Stimulated activated naive CD8-positive, alpha-beta T cell treated with anti-CD3 and anti-CD28 coated beads, Interleukin-15, Interleukin-2, amounts not matched to agents 100 U/mL and 50 U/mL, for 24 hours (primary cell): ENCODE data around the gene CRTAC1.
"Not testable (repeated sequence)": the region's sequence is repeated elsewhere in the genome, so short reads cannot be mapped to it uniquely, and the experiment has no call there.

Experiments used
- ATAC-seq: fragments of 150-1000 bp; cut with Tn5 transposase; one replicate; pipeline ENCODE4 v1.10.0; 2021
- DNase-seq: peaks from one replicate; pipeline ENCODE4 v3.0.0; 2021

CRTAC1 gene

GRCh38 chr10:97869091-97870042, 161.1 kb downstream of the CRTAC1 start:
- ATAC-seq, result peak; percentile 99
- DNase-seq, result peak; percentile 83

GRCh38 chr10:97868134-97868685, 162.2 kb downstream of the CRTAC1 start:
- ATAC-seq, result no peak
- DNase-seq, result no peak

GRCh38 chr10:97867220-97867800, 163.1 kb downstream of the CRTAC1 start:
- ATAC-seq (no peak), DNase-seq (no peak)

GRCh38 chr10:97866524-97867219, 163.7 kb downstream of the CRTAC1 start:
- ATAC-seq (no peak), DNase-seq (no peak)

- DNase-seq (no peak), ATAC-seq (no peak)
Observed at GRCh38 chr10:97865488-97865887, 164.9 kb downstream of the CRTAC1 start.

- no peak for ATAC-seq
Observed at GRCh38 chr10:97863808-97864207, 166.6 kb downstream of the CRTAC1 start.

GRCh38 chr10:97861924-97862323, 168.5 kb downstream of the CRTAC1 start:
- DNase-seq, result no peak
- no peak for ATAC-seq

More at GRCh38 chr10:97863808-97864207, 166.6 kb downstream of the CRTAC1 start:
- DNase-seq, result no peak

GRCh38 chr10:97861097-97861750, 169.2 kb downstream of the CRTAC1 start:
- no peak for DNase-seq
- ATAC-seq, result peak; percentile 57

GRCh38 chr10:97858001-97858439, 172.4 kb downstream of the CRTAC1 start:
- DNase-seq, result no peak
- peak; percentile 79 for ATAC-seq

GRCh38 chr10:97854743-97855142, 175.7 kb downstream of the CRTAC1 start:
- no peak for DNase-seq
- ATAC-seq, result no peak

GRCh38 chr10:97852840-97853405, 177.5 kb downstream of the CRTAC1 start:
- no peak for ATAC-seq
- no peak for DNase-seq

GRCh38 chr10:97852277-97852676, 178.1 kb downstream of the CRTAC1 start:
- ATAC-seq (no peak), DNase-seq (no peak)

GRCh38 chr10:97851341-97852001, 178.9 kb downstream of the CRTAC1 start:
- DNase-seq (no peak), ATAC-seq (peak; percentile 68)

GRCh38 chr10:97850446-97850845, 180.0 kb downstream of the CRTAC1 start:
- DNase-seq (no peak), ATAC-seq (no peak)

- peak; percentile 76 for ATAC-seq
- DNase-seq, result peak; percentile 67
Observed at GRCh38 chr10:97849687-97850402, 180.6 kb downstream of the CRTAC1 start, which contains the start of gene GOLGA7B. Gene GOLGA7B (plus strand): TSS chr10:97849843. CDS start chr10:97850304, 461 bp downstream.

- peak; percentile 4 for ATAC-seq
- DNase-seq, result no peak
Observed at GRCh38 chr10:97849103-97849686, 181.2 kb downstream of the CRTAC1 start.

- ATAC-seq (no peak), DNase-seq (no peak)
Observed at GRCh38 chr10:97844678-97845077, 185.7 kb downstream of the CRTAC1 start.

GRCh38 chr10:97843972-97844371, 186.4 kb downstream of the CRTAC1 start:
- ATAC-seq, DNase-seq: not testable (repeated sequence)

- DNase-seq (no peak), ATAC-seq (no peak)
Observed at GRCh38 chr10:97843281-97843671, 187.1 kb downstream of the CRTAC1 start.
